ENCODE results near the gene TRRAP.
"Not testable (repeated sequence)": the region's sequence is repeated elsewhere in the genome, so short reads cannot be mapped to it uniquely, and the experiment has no call there.

TRRAP gene

GRCh38 chr7:98866765-98867164, 11.6 kb upstream of the TRRAP start:
- DNase-seq = no peak

- DNase-seq = peak; percentile 49
Measured at GRCh38 chr7:98868450-98868849, 9.9 kb upstream of the TRRAP start.

- DNase-seq = no peak
Measured at GRCh38 chr7:98869027-98869596, 9.2 kb upstream of the TRRAP start.

- no peak for DNase-seq
Measured at GRCh38 chr7:98869597-98870120, 8.7 kb upstream of the TRRAP start, which contains the start of gene TMEM130. TMEM130 (minus strand) TSS chr7:98870014; CDS start chr7:98869861, 153 bp downstream.

GRCh38 chr7:98870121-98870651, 8.1 kb upstream of the TRRAP start:
- DNase-seq = peak; percentile 43

- DNase-seq = no peak
Measured at GRCh38 chr7:98870807-98871491, 7.4 kb upstream of the TRRAP start.

- peak; percentile 51 for DNase-seq
Measured at GRCh38 chr7:98872328-98872924, 5.9 kb upstream of the TRRAP start.

- not testable (repeated sequence) for DNase-seq
Measured at GRCh38 chr7:98873610-98874009, 4.7 kb upstream of the TRRAP start.

- DNase-seq = no peak
Measured at GRCh38 chr7:98874942-98875341, 3.4 kb upstream of the TRRAP start.

GRCh38 chr7:98875501-98875900, 2.8 kb upstream of the TRRAP start:
- no peak for DNase-seq

GRCh38 chr7:98877146-98877545, 1.2 kb upstream of the TRRAP start:
- no peak for DNase-seq

GRCh38 chr7:98877692-98878364, 504 bp upstream of the TRRAP start:
- no peak for DNase-seq

- DNase-seq = peak; percentile 21
Measured at GRCh38 chr7:98879198-98879978, 1.1 kb downstream of the TRRAP start.

- no peak for DNase-seq
Measured at GRCh38 chr7:98879979-98880315, 1.6 kb downstream of the TRRAP start.

- no peak for DNase-seq
Measured at GRCh38 chr7:98880485-98880884, 2.2 kb downstream of the TRRAP start.

- no peak for DNase-seq
Measured at GRCh38 chr7:98881561-98882315, 3.4 kb downstream of the TRRAP start.

GRCh38 chr7:98884416-98884815, 6.1 kb downstream of the TRRAP start:
- DNase-seq = no peak

GRCh38 chr7:98887038-98887437, 8.7 kb downstream of the TRRAP start:
- DNase-seq = no peak

- DNase-seq = no peak
Measured at GRCh38 chr7:98892609-98893008, 14.3 kb downstream of the TRRAP start.

- DNase-seq = no peak
Measured at GRCh38 chr7:98899816-98900215, 21.5 kb downstream of the TRRAP start.

GRCh38 chr7:98900815-98901214, 22.5 kb downstream of the TRRAP start:
- no peak for DNase-seq

- DNase-seq = no peak
Measured at GRCh38 chr7:98902523-98902922, 24.2 kb downstream of the TRRAP start.

Data from suppressor macrophage treated with lipopolysaccharide for 4 hours (primary cell).